Cardiac muscle cell (in vitro differentiated cells and primary cell): ENCODE measurements around the gene TMEM207. TPM values are rescaled to one million over a fixed set of nuclear protein-coding genes. Genes with fewer than 3 reads are reported as not detected.

Source experiments
- DNase-seq, 2 donors: peaks; one replicate each; pipeline versions ENCODE4 v3.0.0 to v3.0.0-alpha.2; 2010 to 2017; ENCODE audit warnings: low read depth in 1 of 2, low spot score in 1 of 2
- H3K27ac ChIP-seq: fragments of 200-600 bp; sonication (generic); 2 replicates; pipeline ENCODE4 v1.5.1; 2016
- H3K27me3 ChIP-seq: fragments of 200-600 bp; sonication (generic); 2 replicates; pipeline ENCODE4 v1.6.0; 2016; ENCODE audit warnings: control low read depth
- H3K36me3 ChIP-seq: fragments of 200-600 bp; sonication (generic); 2 replicates; pipeline ENCODE4 v1.5.1; 2016; ENCODE audit warnings: control low read depth
- H3K4me1 ChIP-seq: fragments of 200-600 bp; sonication (generic); 2 replicates; pipeline ENCODE4 v1.8.1; 2017; ENCODE audit warnings: low read depth, mild to moderate bottlenecking, mixed run types
- H3K4me3 ChIP-seq: fragments of 200-600 bp; sonication (generic); 2 replicates; pipeline ENCODE4 v1.5.1; 2016; ENCODE audit warnings: mild to moderate bottlenecking
- H3K9me3 ChIP-seq: fragments of 200-600 bp; sonication (generic); 2 replicates; pipeline ENCODE4 v1.5.1; 2017; ENCODE audit warnings: low read depth, mild to moderate bottlenecking, control low read depth
- polyA plus RNA-seq: library from polyadenylated mRNA; unstranded; fragments of >200 nt; fragmentation: Nextera tagmentation; extraction: Ambion mirVana; gene quantifications from 2 replicates; pipeline ENCODE4 v1.2.1, GENCODE V29; 2016
- total RNA-seq: library from RNA; depleted of rRNA; stranded (reverse); fragments of >200 nt; gene quantifications from 2 replicates; pipeline ENCODE4 v1.2.3, GENCODE V29; 2016
- TF ChIP-seq, protein P1 (sequence below): IDR thresholded peaks from 2 replicates; pipeline ENCODE4 v1.5.1; 2012; ENCODE audit warnings: low read depth, mild to moderate bottlenecking, low read length

TMEM207 gene
- total and polyA plus RNA-seq, 2 experiments from 2014 or later, result not detected

DNA sequence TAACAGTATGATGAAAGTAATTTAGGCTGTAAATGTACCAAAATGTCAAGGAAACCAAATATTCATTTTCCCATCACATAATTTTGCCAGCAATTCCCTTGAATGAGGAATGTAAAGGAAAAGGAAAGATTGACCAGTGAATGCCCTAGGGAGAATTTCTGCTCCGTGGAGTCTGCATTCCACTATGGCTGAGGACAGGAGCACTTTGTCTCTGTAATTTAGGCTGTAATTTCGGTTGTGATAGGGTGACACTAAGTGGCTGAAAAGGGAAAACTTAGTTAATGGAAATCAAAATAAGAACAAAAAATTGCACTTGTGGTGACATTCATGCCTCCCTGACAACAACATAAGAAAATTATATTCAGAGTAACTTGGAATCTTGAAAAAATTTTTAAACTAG lies 8.3 kb upstream of the TMEM207 start:
- Histone ChIP-seq H3K4me1 (no peaks in the 10 kb centered on the region), H3K9me3 (no peaks in the 10 kb centered on the region), H3K36me3 (no peaks in the 10 kb centered on the region), H3K27ac (no peak overlapping the region), H3K4me3 (no peak overlapping the region), H3K27me3 (no peaks in the 10 kb centered on the region)
- TF ChIP-seq, protein P1, sequence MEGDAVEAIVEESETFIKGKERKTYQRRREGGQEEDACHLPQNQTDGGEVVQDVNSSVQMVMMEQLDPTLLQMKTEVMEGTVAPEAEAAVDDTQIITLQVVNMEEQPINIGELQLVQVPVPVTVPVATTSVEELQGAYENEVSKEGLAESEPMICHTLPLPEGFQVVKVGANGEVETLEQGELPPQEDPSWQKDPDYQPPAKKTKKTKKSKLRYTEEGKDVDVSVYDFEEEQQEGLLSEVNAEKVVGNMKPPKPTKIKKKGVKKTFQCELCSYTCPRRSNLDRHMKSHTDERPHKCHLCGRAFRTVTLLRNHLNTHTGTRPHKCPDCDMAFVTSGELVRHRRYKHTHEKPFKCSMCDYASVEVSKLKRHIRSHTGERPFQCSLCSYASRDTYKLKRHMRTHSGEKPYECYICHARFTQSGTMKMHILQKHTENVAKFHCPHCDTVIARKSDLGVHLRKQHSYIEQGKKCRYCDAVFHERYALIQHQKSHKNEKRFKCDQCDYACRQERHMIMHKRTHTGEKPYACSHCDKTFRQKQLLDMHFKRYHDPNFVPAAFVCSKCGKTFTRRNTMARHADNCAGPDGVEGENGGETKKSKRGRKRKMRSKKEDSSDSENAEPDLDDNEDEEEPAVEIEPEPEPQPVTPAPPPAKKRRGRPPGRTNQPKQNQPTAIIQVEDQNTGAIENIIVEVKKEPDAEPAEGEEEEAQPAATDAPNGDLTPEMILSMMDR, result no peak
- peak; percentile 10 to 23 for DNase-seq

DNA sequence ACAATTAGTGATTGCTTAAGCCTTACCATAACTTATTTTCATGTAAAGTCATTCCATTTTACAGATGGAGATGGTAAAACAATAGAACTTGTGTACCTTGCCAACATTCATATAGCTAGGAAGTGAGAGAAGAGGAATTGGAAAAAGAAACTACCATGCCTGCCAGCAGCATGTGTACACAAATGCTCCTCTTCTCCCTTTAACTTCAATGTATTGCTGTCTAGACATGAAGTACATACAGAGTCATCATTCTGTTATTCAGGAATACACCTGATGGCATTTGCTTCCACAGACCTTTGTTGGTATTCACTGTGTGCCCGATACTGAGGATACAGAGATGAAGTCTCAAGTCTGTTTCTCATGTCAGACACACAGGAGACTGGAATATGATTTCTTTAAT lies 7.1 kb upstream of the TMEM207 start:
- TF ChIP-seq, protein P1, result no peak
- H3K36me3 ChIP-seq, result no peaks in the 10 kb centered on the region
- H3K4me1 ChIP-seq, result no peaks in the 10 kb centered on the region
- DNase-seq, result no peak
- H3K27ac ChIP-seq, result no peak overlapping the region
- no peak overlapping the region for H3K4me3 ChIP-seq
- no peaks in the 10 kb centered on the region for H3K27me3 ChIP-seq
- no peaks in the 10 kb centered on the region for H3K9me3 ChIP-seq

DNA sequence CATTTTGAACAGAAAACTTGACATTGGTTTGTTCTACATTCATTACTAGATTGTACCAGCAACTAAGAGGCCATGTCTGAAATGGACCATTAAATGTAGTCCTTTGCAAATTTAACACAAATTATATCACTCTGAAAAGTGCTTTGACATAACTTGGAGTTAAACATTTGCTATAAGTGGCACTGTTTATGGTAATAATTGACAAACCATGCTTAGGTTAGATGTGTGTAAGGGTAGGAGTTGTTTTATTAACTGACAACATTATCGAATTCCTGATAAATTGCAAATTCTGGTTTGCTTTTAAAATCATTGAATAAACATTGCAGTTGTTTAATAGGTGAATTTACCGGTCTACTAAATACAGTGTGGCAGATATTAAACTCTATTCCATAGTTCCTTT lies 6.1 kb upstream of the TMEM207 start:
- no peak for DNase-seq
- Histone ChIP-seq H3K4me3 (no peak overlapping the region), H3K27me3 (no peaks in the 10 kb centered on the region), H3K27ac (no peak overlapping the region), H3K4me1 (no peaks in the 10 kb centered on the region), H3K36me3 (no peaks in the 10 kb centered on the region), H3K9me3 (no peaks in the 10 kb centered on the region)
- TF ChIP-seq, protein P1, result no peak

- TF ChIP-seq, protein P1, result no peak
- no peak overlapping the region for H3K4me3 ChIP-seq
- no peaks in the 10 kb centered on the region for H3K4me1 ChIP-seq
- H3K9me3 ChIP-seq, result no peaks in the 10 kb centered on the region
- no peak overlapping the region for H3K27ac ChIP-seq
- no peaks in the 10 kb centered on the region for H3K27me3 ChIP-seq
- DNase-seq, result no peak
- H3K36me3 ChIP-seq, result no peaks in the 10 kb centered on the region
Observed at GRCh38 chr3:190448256-190448655, 1.4 kb downstream of the TMEM207 start.

- H3K4me1 ChIP-seq, result no peaks in the 10 kb centered on the region
- TF ChIP-seq, protein P1, result no peak
- H3K4me3 ChIP-seq, result no peak overlapping the region
Observed at GRCh38 chr3:190446573-190447279, 3.0 kb downstream of the TMEM207 start.

More at GRCh38 chr3:190446573-190447279, 3.0 kb downstream of the TMEM207 start:
- Histone ChIP-seq H3K36me3 (no peaks in the 10 kb centered on the region), H3K27ac (no peak overlapping the region), H3K9me3 (no peaks in the 10 kb centered on the region), H3K27me3 (no peaks in the 10 kb centered on the region)
- DNase-seq, result no peak
